Renal pelvis (tissue), 12 donors: ENCODE measurements around the gene HSPA8. TPM values are rescaled to one million over a fixed set of nuclear protein-coding genes. Genes with fewer than 3 reads are reported as not detected.
A peak's percentile ranks its signal among the peaks of the same experiment; 100 is the strongest.
"Not testable (repeated sequence)": the region's sequence is repeated elsewhere in the genome, so short reads cannot be mapped to it uniquely, and the experiment has no call there.

Experiments
- DNase-seq: peaks from one replicate; pipeline ENCODE4 v3.0.0-alpha.2; 2013
- long read RNA-seq, 16 experiments: transcript quantifications; one replicate each; lab custom pipeline, GENCODE V29; 2026
- polyA plus RNA-seq, 3 donors: library from polyadenylated mRNA; unstranded; fragments of 120-200 nt; gene quantifications; one replicate each; pipeline ENCODE4 v1.2.1, GENCODE V29; 2013; ENCODE audit not compliant: insufficient read length in 3 of 3

Gene HSPA8
- polyA plus RNA-seq, result 1,000 to 10,000 TPM; 1,151 to 1,482 (median 1,389) TPM
- long read RNA-seq, donor 1, transcript HSPA8-222 (6 exons, 1,884 nt), result minor isoform, 44 of 850 reads
- long read RNA-seq, donor 1, transcript HSPA8-211 (5 exons, 1,509 nt), result minor isoform, 111 of 850 reads
- long read RNA-seq, donor 1, transcript HSPA8-224 (9 exons, 2,463 nt), result major isoform, 271 of 850 reads
- long read RNA-seq, donor 1, transcript HSPA8-203 (4 exons, 963 nt), result minor isoform, 43 of 850 reads
- long read RNA-seq, donor 1, partial matches to known transcripts, result 295 of 850 reads
- long read RNA-seq, donor 1, other reads (novel, unspliced or antisense), result 11 of 850 reads
- long read RNA-seq, donor 2, transcript HSPA8-222 (6 exons, 1,884 nt), result minor isoform, 103 of 1,547 reads
- long read RNA-seq, donor 2, transcript HSPA8-211 (5 exons, 1,509 nt), result minor isoform, 121 of 1,547 reads
- long read RNA-seq, donor 2, transcript HSPA8-224 (9 exons, 2,463 nt), result major isoform, 491 of 1,547 reads
- long read RNA-seq, donor 2, transcript HSPA8-203 (4 exons, 963 nt), result minor isoform, 60 of 1,547 reads
- long read RNA-seq, donor 2, partial matches to known transcripts, result 697 of 1,547 reads
- long read RNA-seq, donor 2, other reads (novel, unspliced or antisense), result 0 of 1,547 reads
- long read RNA-seq, donor 3, transcript HSPA8-211 (5 exons, 1,509 nt), result minor isoform, 123 of 892 reads
- long read RNA-seq, donor 3, transcript HSPA8-224 (9 exons, 2,463 nt), result major isoform, 245 of 892 reads
- long read RNA-seq, donor 3, transcript HSPA8-222 (6 exons, 1,884 nt), result minor isoform, 73 of 892 reads
- long read RNA-seq, donor 3, transcript HSPA8-203 (4 exons, 963 nt), result minor isoform, 52 of 892 reads
- long read RNA-seq, donor 3, partial matches to known transcripts, result 331 of 892 reads
- long read RNA-seq, donor 3, other reads (novel, unspliced or antisense), result 5 of 892 reads
- long read RNA-seq, donor 4, transcript HSPA8-203 (4 exons, 963 nt), result minor isoform, 57 of 1,219 reads
- long read RNA-seq, donor 4, transcript HSPA8-222 (6 exons, 1,884 nt), result minor isoform, 86 of 1,219 reads
- long read RNA-seq, donor 4, transcript HSPA8-224 (9 exons, 2,463 nt), result major isoform, 404 of 1,219 reads
- long read RNA-seq, donor 4, transcript HSPA8-211 (5 exons, 1,509 nt), result minor isoform, 103 of 1,219 reads
- long read RNA-seq, donor 4, partial matches to known transcripts, result 493 of 1,219 reads
- long read RNA-seq, donor 4, other reads (novel, unspliced or antisense), result 11 of 1,219 reads
- long read RNA-seq, donor 5, transcript HSPA8-203 (4 exons, 963 nt), result minor isoform, 23 of 535 reads
- long read RNA-seq, donor 5, transcript HSPA8-202 (8 exons, 2,004 nt), result minor isoform, 25 of 535 reads
- long read RNA-seq, donor 5, transcript HSPA8-224 (9 exons, 2,463 nt), result major isoform, 117 of 535 reads
- long read RNA-seq, donor 5, transcript HSPA8-211 (5 exons, 1,509 nt), result minor isoform, 98 of 535 reads
- long read RNA-seq, donor 5, partial matches to known transcripts, result 211 of 535 reads
- long read RNA-seq, donor 5, other reads (novel, unspliced or antisense), result 0 of 535 reads
- long read RNA-seq, donor 6, transcript HSPA8-211 (5 exons, 1,509 nt), result minor isoform, 102 of 1,114 reads
- long read RNA-seq, donor 6, transcript HSPA8-203 (4 exons, 963 nt), result minor isoform, 39 of 1,114 reads
- long read RNA-seq, donor 6, transcript HSPA8-224 (9 exons, 2,463 nt), result major isoform, 286 of 1,114 reads
- long read RNA-seq, donor 6, transcript HSPA8-222 (6 exons, 1,884 nt), result minor isoform, 56 of 1,114 reads
- long read RNA-seq, donor 6, partial matches to known transcripts, result 560 of 1,114 reads
- long read RNA-seq, donor 6, other reads (novel, unspliced or antisense), result 0 of 1,114 reads
- long read RNA-seq, donor 7, transcript HSPA8-222 (6 exons, 1,884 nt), result minor isoform, 46 of 1,035 reads
- long read RNA-seq, donor 7, transcript HSPA8-211 (5 exons, 1,509 nt), result minor isoform, 149 of 1,035 reads
- long read RNA-seq, donor 7, transcript HSPA8-208 (3 exons, 740 nt), result minor isoform, 41 of 1,035 reads
- long read RNA-seq, donor 7, transcript HSPA8-224 (9 exons, 2,463 nt), result major isoform, 361 of 1,035 reads
- long read RNA-seq, donor 7, partial matches to known transcripts, result 342 of 1,035 reads
- long read RNA-seq, donor 7, other reads (novel, unspliced or antisense), result 11 of 1,035 reads
- long read RNA-seq, donor 8, transcript HSPA8-203 (4 exons, 963 nt), result minor isoform, 15 of 299 reads
- long read RNA-seq, donor 8, transcript HSPA8-211 (5 exons, 1,509 nt), result minor isoform, 43 of 299 reads
- long read RNA-seq, donor 8, transcript HSPA8-224 (9 exons, 2,463 nt), result major isoform, 84 of 299 reads
- long read RNA-seq, donor 8, transcript HSPA8-222 (6 exons, 1,884 nt), result minor isoform, 22 of 299 reads
- long read RNA-seq, donor 8, partial matches to known transcripts, result 102 of 299 reads
- long read RNA-seq, donor 8, other reads (novel, unspliced or antisense), result 6 of 299 reads
- long read RNA-seq, donor 9, transcript HSPA8-203 (4 exons, 963 nt), result minor isoform, 64 of 1,271 reads
- long read RNA-seq, donor 9, transcript HSPA8-222 (6 exons, 1,884 nt), result minor isoform, 96 of 1,271 reads
- long read RNA-seq, donor 9, transcript HSPA8-224 (9 exons, 2,463 nt), result major isoform, 341 of 1,271 reads
- long read RNA-seq, donor 9, transcript HSPA8-211 (5 exons, 1,509 nt), result minor isoform, 178 of 1,271 reads
- long read RNA-seq, donor 9, partial matches to known transcripts, result 500 of 1,271 reads
- long read RNA-seq, donor 9, other reads (novel, unspliced or antisense), result 7 of 1,271 reads
- long read RNA-seq, donor 10, transcript HSPA8-211 (5 exons, 1,509 nt), result minor isoform, 135 of 993 reads
- long read RNA-seq, donor 10, transcript HSPA8-222 (6 exons, 1,884 nt), result minor isoform, 61 of 993 reads
- long read RNA-seq, donor 10, transcript HSPA8-224 (9 exons, 2,463 nt), result major isoform, 209 of 993 reads
- long read RNA-seq, donor 10, transcript HSPA8-203 (4 exons, 963 nt), result minor isoform, 41 of 993 reads
- long read RNA-seq, donor 10, partial matches to known transcripts, result 471 of 993 reads
- long read RNA-seq, donor 10, other reads (novel, unspliced or antisense), result 0 of 993 reads
- long read RNA-seq, donor 11, transcript HSPA8-224 (9 exons, 2,463 nt), result major isoform, 135 of 474 reads
- long read RNA-seq, donor 11, transcript HSPA8-211 (5 exons, 1,509 nt), result minor isoform, 82 of 474 reads
- long read RNA-seq, donor 11, transcript HSPA8-202 (8 exons, 2,004 nt), result minor isoform, 25 of 474 reads
- long read RNA-seq, donor 11, transcript HSPA8-203 (4 exons, 963 nt), result minor isoform, 26 of 474 reads
- long read RNA-seq, donor 11, partial matches to known transcripts, result 146 of 474 reads
- long read RNA-seq, donor 11, other reads (novel, unspliced or antisense), result 5 of 474 reads
- long read RNA-seq, donor 12, transcript HSPA8-203 (4 exons, 963 nt), result minor isoform, 42 of 1,617 reads
- long read RNA-seq, donor 12, transcript HSPA8-224 (9 exons, 2,463 nt), result major isoform, 545 of 1,617 reads
- long read RNA-seq, donor 12, transcript HSPA8-211 (5 exons, 1,509 nt), result minor isoform, 138 of 1,617 reads
- long read RNA-seq, donor 12, transcript HSPA8-222 (6 exons, 1,884 nt), result minor isoform, 118 of 1,617 reads
- long read RNA-seq, donor 12, partial matches to known transcripts, result 687 of 1,617 reads
- long read RNA-seq, donor 12, other reads (novel, unspliced or antisense), result 14 of 1,617 reads
- long read RNA-seq, donor 13, transcript HSPA8-224 (9 exons, 2,463 nt), result major isoform, 125 of 454 reads
- long read RNA-seq, donor 13, transcript HSPA8-222 (6 exons, 1,884 nt), result minor isoform, 28 of 454 reads
- long read RNA-seq, donor 13, transcript HSPA8-211 (5 exons, 1,509 nt), result minor isoform, 68 of 454 reads
- long read RNA-seq, donor 13, transcript HSPA8-203 (4 exons, 963 nt), result minor isoform, 22 of 454 reads
- long read RNA-seq, donor 13, partial matches to known transcripts, result 170 of 454 reads
- long read RNA-seq, donor 13, other reads (novel, unspliced or antisense), result 0 of 454 reads
- long read RNA-seq, donor 14, result 0 reads
- long read RNA-seq, donor 15, transcript HSPA8-222 (6 exons, 1,884 nt), result minor isoform, 75 of 1,130 reads
- long read RNA-seq, donor 15, transcript HSPA8-224 (9 exons, 2,463 nt), result major isoform, 390 of 1,130 reads
- long read RNA-seq, donor 15, transcript HSPA8-203 (4 exons, 963 nt), result minor isoform, 55 of 1,130 reads
- long read RNA-seq, donor 15, transcript HSPA8-211 (5 exons, 1,509 nt), result minor isoform, 79 of 1,130 reads
- long read RNA-seq, donor 15, partial matches to known transcripts, result 449 of 1,130 reads
- long read RNA-seq, donor 15, other reads (novel, unspliced or antisense), result 11 of 1,130 reads
- long read RNA-seq, donor 16, transcript HSPA8-222 (6 exons, 1,884 nt), result minor isoform, 91 of 1,274 reads
- long read RNA-seq, donor 16, transcript HSPA8-203 (4 exons, 963 nt), result minor isoform, 82 of 1,274 reads
- long read RNA-seq, donor 16, transcript HSPA8-224 (9 exons, 2,463 nt), result major isoform, 335 of 1,274 reads
- long read RNA-seq, donor 16, transcript HSPA8-211 (5 exons, 1,509 nt), result minor isoform, 145 of 1,274 reads
- long read RNA-seq, donor 16, partial matches to known transcripts, result 546 of 1,274 reads
- long read RNA-seq, donor 16, other reads (novel, unspliced or antisense), result 0 of 1,274 reads

DNA sequence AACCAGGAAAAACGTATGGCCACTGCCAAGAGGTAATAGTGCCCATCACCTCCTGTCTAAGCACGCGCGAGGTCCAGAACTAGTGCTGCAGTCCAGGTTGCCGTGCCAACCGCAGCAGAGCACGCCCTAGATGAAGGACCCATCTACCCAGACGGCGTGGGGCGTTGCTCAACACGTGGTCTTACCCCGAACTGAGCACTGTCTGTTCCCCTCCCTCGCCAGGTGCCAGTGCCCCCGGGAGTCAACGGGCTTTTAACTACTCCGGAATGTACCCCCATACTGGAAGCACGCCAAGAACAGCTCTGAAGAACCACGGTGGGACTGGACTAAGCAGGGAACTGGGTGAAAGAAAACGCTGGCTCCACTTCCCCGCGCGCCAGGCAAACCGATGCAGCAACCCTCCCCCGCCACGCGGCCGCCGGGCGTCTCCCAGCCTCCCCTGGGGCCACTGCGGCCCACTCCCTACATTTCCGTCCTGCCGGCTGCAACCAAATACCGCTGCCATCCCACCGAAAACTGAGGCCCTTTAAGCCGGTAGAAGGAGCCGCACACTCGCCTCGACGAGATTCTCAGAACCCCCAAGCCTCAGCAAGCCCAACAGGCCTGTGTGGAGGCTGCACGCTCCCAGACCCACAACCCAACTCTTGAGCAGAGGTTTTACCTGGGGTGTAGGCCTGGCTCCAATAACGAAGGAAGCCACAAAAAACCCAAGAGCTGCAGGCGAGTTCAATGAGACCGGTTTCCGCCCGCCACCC is at the start of gene HSPA8:
Gene HSPA8, minus strand, starts transcription at position 734 of the 755 bp plus-strand sequence. CDS start 812 bp downstream, outside the sequence.
- DNase-seq, result no peak

DNA sequence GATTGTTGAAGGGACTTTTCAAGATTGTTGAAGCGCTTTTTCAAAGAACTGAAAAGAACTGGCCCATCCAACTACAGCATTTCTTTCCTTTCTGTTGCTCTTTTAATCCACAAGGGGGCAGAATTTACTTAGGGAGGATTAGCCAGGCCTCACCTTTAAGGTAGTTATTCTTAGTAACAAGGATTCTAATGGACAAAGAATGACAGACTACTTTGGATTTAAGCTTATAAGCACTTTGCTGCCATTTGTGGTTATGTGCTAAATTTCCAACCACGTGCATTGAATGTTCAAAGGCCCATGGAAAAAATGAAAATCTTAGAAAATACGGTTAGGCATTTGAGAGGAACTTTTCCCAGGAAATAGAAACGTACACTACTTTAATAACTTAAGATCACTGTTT is 49.5 kb upstream of the HSPA8 start:
- no peak for DNase-seq

DNA sequence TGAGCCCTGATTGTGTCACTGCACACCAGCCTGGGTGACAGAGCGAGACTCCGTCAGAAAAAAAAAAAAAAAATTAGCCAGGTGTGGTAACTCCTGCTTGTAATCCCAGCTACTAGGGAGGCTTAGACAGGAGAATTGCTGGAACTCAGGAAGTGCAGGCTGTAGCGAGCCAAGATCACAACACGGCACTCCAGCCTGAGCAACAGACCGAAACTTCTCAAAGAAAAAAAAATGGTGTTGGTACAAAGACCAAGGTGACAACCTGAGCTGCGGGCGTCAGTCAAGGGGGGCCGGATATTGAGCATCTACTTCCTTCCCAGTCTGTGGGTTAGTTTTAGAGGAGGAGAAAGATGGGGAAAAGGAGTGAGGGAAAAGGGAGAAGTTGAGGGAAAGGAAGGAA is 48.5 kb upstream of the HSPA8 start:
- DNase-seq, result no peak

DNA sequence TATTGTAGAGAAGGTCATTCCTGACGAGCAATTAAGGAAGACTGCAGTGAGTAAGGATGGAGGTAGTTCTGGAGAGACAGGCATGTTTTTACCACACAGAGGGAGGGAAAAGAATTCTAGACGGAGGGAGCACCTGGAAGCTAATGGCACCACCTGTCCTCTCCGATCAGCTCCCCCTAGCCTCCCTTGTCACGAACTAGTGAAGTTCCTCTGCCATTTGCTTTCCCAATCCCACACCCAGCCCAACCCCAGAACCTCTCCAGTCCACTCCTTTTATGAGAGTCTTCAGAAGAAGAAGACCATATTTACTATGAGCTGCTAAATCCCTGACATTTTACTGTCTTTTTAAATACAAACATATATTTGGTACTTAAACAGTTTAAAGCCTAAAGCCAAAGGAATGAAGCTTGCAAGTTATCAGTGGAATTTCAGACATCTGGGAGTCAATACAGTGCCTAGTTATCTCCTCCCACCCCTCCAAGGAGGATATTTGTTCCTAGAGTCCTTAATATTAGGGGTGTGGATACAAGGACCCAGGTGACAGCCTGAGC is 46.1 kb upstream of the HSPA8 start:
- DNase-seq, result no peak

DNA sequence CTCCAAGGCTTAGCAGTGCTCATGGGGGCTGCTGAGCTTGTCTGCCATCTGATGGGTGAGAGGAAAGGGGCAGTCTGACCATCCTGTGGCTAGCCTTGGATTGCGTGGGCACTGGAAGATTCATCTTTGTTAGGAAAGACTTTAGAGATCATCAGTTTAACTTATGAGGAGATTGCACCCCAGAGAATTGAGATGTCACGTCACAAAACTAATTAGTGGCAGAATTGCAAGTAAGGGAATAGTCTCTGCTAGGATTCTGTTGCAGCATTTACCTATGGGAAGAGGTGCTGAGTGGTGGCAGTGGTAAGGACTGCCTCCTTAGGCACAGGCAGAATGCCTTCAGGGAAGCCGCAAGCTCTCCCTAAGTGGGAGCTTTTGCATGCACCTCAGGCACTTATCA is 42.8 kb upstream of the HSPA8 start:
- no peak for DNase-seq

DNA sequence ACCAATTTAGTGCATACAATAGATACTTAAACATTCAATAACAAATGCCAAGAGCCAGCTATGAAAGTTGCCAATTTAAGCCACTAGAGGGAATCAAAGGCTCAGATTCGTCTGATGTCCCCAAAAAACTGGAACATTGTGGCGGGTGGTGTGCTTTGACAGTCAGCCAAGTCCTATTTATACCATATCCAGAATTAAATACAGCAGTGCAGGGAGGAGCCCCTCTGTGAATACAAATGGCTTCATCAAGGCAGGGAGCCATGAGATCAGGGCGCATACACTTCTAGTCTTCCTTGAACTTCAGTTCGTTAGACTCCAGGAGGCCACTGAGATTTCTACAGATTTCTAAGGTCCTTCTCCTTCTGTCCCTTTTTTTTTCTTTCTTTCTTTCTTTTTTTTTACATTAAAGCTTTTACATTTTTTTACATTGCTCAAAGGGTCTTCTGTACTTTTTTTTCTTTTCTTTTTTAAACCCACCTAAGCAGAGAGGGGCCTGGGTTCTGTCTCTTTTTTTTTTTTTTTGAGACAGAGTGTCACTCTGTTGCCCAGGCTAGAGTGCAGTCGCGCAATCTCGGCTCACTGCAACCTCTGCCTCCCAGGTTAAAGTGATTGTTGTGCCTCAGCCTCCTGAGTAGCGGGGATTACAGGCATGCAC is 41.5 kb upstream of the HSPA8 start:
- peak; percentile 81 for DNase-seq

DNA sequence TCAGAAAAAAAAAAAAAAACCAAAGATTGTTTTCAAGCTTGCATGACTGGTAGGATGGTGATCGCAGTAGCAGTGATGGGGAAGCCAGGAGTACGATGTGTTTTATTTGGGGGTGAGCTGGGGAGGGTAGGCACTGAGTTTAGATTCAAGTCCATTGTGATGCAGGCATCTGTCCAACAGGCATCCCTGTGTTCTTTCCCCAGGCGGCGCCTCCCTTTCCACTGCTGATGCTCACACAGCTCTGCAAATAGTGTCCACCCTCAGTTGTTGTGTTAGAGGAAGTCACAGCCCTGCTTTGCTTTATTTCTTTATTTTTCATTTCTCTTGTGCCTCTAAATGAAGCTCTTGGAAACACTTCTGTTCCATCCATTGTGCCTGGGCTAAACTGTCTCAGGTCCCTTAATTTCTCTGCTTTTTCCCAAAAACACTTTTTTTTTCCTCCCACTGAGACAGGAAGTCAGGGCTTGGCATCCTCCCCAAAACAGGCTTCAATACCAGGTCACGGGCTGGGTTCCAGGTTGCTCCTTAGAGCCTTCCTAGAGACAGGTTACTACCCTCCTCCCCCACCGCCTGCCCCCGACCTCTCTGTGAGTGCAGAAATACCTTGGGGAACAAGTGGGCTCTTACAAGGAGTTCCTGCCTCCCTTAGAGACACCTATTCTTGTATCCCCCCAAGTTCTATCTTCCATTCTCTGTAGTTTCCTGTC is 38.6 kb upstream of the HSPA8 start:
- DNase-seq, result no peak

DNA sequence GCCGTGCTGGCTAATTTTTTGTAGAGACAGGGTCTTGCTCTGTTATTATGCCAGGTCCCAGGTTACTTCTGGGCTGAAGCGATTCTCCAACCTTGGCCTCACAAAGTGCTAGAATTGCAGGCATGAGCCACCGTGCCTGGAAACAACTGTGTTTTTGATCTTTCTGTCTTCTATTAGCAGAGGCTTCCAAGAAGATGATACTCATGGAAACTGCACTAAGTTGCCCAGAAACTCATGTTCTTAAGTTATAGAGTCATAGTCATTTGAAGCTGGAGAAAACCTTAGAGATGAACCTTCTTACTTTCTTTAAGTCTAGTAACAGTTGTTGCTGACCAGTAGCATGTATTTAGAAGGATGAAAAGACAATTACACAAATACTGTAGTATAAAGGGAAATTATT is 37.1 kb upstream of the HSPA8 start:
- no peak for DNase-seq

DNA sequence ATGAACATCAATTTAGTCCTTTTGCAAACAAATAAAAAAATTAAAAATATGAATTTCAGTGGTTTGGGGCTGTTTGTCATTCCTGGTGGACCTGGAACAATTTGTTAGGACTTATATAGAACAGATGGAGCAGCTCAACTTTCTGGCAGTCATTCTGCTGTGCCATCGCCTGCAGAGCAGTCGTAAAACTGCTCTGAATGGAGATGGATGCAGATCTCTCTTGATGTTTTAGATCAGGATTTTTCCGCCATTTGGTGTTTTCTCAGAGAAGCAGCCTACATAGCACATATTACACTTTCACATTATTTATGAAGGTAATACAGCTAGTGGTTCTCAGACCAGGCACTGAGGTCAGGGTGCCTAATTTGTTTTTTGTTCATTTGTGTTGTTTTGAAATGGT is 31.8 kb upstream of the HSPA8 start:
- no peak for DNase-seq

DNA sequence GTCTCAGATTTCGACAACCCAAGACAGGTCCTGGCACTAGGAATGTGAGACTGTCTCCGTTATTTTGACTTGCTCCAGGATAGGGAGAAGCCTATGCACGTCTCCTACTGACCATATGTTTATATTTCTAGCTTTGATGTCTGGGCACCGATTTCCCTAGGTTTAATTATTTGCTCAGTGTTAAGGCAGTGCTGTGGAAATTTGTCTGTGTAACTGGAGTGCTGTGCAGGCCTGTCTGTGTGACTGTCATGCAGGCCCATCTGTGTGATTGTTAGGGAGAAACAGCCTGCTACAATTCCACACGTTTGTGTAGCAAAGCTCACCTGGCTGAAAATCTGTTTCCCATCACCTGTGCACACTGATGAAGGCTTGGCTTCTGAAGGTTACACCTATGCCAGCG is 29.6 kb upstream of the HSPA8 start:
- DNase-seq, result no peak

DNA sequence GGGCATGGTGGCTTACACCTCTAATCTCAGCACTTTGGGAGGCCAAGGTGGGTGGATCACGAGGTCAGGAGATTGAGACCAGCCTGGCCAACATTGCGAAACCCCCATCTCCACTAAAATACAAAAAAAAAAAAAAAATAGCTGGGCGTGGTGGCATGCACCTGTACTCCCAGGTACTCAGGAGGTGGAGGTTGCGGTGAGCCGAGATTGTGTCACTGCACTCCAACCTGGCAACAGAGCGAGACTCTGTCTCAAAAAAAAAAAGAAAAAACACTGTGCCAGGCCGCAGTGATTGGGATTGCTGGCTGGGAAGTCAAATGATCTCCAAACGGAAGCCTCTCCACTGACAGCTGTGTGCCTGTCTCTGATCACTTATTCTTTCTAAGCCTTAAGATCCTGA is 28.2 kb upstream of the HSPA8 start:
- not testable (repeated sequence) for DNase-seq

DNA sequence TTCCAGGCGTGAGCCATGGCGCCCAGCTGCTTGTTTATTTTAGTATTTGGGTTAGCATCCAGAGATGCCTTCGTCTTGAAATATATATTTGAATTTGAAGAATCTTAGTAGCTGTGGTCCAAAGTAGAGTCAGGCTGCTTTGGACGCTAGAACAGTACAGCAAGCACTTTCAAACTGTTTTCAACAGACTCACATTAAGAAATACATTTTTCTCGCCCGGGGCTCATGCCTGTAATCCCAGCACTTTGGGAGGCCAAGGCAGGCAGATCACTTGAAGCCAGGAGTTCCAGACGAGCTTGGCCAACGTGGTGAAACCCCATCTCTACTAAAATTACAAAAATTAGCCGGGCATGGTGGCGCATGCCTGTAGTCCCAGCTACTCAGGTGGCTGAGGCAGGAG is 27.0 kb upstream of the HSPA8 start:
- not testable (repeated sequence) for DNase-seq
